C4-2B (cell line): ENCODE results near the gene DPP4.

ENCODE experiments used
- ZFX ChIP-seq: fragments of 450-650 bp; IDR thresholded peaks from 2 replicates; pipeline ENCODE4 v1.6.1; 2017
- TF ChIP-seq, protein P1 (sequence below): fragments of 450-650 bp; conservative IDR thresholded peaks from 2 replicates; pipeline ENCODE4 v1.5.1; 2017; ENCODE audit warnings: mild to moderate bottlenecking

DNA sequence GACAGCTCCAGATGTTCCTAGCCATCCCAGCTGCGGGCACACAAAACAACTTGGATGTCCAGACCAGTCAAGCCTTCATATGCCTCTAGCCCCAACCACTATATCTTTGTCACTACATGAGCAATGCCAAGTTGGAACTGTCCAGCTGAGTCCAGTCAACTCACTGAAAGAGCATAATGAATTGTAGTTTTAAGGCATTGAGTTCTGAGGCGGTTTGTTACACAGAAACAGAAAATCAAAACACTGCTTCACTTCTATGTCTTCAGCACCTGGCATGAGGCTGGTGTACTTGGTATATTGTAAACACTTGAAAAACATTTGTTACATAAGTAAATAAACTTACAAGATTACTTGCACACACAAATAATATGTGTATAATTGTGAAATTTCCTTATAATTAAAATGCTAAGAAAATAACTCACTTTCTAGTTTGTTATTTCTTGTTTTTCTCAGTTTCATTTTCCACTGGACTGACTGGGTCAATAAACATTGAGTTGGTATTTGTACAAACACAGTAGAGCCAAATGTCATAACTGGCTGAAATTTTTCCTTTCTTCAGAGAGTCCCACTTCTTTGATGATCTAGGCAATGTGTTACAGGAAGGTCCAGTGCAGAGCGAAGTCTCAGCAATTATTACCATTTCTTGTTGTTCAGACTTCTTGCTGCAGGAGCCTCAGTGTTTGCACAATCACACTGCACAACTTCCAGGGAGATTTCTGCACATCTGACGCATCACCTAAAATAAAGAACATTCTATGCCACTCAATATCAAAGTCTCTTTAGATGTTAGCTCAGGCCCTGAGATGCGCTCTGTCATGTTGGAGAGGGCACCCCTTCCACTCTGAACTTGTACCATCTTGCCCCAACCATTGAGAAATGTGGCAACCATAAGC, 38.2 kb upstream of the DPP4 start:
- TF ChIP-seq, protein P1, sequence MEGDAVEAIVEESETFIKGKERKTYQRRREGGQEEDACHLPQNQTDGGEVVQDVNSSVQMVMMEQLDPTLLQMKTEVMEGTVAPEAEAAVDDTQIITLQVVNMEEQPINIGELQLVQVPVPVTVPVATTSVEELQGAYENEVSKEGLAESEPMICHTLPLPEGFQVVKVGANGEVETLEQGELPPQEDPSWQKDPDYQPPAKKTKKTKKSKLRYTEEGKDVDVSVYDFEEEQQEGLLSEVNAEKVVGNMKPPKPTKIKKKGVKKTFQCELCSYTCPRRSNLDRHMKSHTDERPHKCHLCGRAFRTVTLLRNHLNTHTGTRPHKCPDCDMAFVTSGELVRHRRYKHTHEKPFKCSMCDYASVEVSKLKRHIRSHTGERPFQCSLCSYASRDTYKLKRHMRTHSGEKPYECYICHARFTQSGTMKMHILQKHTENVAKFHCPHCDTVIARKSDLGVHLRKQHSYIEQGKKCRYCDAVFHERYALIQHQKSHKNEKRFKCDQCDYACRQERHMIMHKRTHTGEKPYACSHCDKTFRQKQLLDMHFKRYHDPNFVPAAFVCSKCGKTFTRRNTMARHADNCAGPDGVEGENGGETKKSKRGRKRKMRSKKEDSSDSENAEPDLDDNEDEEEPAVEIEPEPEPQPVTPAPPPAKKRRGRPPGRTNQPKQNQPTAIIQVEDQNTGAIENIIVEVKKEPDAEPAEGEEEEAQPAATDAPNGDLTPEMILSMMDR = no peak
- TF ChIP-seq ZFX = no peak
